GM12865 (cell line): ENCODE results near the gene FANCC.

Experiments
- DNase-seq: peaks from one replicate; pipeline ENCODE4 v3.0.0; 2010; ENCODE audit warnings: low read depth
- H3K4me3 ChIP-seq: 2 replicates; pipeline ENCODE4 v1.5.1; 2011; ENCODE audit warnings: mild to moderate bottlenecking, low read depth, low read length, control low read depth
- TF ChIP-seq, protein P1 (sequence below): IDR thresholded peaks from 2 replicates; pipeline ENCODE4 v1.5.1; 2011; ENCODE audit warnings: low read length, control low read depth, low read depth, inconsistent platforms; ENCODE audit not compliant: insufficient read depth; ENCODE audit errors: missing control alignments

The FANCC gene

DNA sequence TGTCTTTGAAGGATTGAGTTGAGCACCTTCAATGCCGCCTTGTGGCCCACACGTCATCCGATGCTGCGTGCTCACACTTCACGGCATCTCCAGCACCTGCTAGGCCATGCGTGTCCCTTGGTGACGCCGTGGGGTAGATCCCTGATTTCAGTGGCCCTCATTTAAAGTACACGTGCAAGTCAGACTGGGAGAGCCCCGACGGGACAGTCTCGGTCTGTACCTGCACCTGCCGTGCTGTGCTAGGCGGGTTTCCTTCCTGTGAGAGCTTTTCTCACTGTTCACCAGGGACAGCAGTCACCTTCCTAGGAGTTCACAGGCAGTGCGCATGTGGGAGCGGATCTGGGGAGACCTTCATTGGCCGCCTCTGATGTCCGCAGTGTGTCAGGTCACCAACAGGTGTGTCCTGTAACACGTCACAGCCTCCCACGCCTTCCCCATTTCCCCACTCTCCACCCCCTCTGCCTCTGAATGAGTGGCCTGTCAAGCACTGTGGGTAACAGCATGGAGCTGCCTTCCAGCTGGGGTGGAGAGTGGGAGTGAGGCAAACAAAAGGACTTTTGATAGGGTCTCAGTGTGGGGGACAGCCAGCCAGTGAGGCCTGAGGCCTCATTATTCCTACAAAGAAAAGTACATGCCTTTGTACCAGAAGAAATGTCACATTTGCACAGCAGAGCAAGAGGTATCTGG, 236.4 kb downstream of the FANCC start:
- no peak overlapping the region for H3K4me3 ChIP-seq
- no peak for DNase-seq
- TF ChIP-seq, protein P1, sequence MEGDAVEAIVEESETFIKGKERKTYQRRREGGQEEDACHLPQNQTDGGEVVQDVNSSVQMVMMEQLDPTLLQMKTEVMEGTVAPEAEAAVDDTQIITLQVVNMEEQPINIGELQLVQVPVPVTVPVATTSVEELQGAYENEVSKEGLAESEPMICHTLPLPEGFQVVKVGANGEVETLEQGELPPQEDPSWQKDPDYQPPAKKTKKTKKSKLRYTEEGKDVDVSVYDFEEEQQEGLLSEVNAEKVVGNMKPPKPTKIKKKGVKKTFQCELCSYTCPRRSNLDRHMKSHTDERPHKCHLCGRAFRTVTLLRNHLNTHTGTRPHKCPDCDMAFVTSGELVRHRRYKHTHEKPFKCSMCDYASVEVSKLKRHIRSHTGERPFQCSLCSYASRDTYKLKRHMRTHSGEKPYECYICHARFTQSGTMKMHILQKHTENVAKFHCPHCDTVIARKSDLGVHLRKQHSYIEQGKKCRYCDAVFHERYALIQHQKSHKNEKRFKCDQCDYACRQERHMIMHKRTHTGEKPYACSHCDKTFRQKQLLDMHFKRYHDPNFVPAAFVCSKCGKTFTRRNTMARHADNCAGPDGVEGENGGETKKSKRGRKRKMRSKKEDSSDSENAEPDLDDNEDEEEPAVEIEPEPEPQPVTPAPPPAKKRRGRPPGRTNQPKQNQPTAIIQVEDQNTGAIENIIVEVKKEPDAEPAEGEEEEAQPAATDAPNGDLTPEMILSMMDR: no peak

DNA sequence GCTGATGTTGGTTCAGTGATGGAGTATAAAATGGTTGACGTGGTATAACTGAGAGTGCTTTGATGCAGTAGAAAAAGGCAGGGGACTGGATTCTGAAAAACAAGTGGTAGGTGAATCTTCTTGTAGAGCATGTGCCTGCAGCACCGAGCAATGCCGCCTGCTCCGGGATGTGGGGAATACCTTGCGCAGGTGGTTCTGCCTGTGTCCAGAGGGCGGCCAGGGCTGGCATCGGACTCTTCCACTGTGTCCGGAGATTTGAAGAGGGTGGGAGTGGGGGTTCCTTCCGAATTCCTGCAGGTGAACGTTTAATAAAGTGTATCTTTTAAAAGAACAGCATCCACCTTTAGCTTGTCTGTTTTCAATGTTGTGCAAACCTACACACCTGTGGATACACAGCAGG, 238.0 kb downstream of the FANCC start:
- TF ChIP-seq, protein P1: no peak
- DNase-seq: no peak
- H3K4me3 ChIP-seq: no peak overlapping the region

DNA sequence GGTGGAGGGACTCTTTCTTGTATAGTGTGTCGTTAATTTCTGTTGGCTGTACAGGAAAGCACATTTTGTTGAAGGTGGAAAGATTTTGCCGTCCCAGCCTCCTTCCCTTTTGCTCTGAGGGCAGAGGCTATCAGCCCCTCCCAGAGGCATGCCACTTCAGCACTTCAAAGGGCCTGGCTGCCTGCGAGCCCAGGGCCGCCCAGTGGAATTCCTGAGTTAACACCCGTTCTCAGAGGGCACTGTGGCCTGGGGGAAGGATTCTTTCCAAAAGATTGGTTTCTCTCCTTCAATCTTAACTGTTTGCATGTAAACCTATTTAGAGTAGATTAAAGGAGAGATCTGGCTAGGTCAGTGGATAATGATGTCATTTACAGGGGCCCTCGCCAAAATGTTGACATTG, 238.6 kb downstream of the FANCC start:
- DNase-seq: no peak
- H3K4me3 ChIP-seq: no peak overlapping the region
- TF ChIP-seq, protein P1: no peak

DNA sequence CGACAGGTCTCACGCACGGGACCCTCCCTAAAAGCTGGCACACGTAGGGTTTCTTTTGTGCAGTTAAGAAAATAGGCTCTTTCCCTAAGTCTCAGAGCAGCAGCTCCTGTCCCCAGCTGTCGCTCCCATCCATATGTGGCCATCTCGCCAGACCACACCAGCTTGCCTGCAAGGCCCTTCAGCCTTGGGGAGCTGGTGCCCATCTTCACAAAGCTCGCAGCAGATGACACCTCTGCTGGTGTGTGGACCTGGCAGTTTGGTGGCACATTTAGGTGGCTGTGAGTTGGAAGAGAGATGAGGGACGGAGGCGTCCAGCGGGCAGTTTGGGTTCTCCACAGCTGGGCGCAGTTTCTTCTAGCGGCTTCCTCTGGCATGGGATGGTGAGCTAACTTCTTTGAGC, 239.0 kb downstream of the FANCC start:
- TF ChIP-seq, protein P1: no peak
- H3K4me3 ChIP-seq: no peak overlapping the region
- no peak for DNase-seq

DNA sequence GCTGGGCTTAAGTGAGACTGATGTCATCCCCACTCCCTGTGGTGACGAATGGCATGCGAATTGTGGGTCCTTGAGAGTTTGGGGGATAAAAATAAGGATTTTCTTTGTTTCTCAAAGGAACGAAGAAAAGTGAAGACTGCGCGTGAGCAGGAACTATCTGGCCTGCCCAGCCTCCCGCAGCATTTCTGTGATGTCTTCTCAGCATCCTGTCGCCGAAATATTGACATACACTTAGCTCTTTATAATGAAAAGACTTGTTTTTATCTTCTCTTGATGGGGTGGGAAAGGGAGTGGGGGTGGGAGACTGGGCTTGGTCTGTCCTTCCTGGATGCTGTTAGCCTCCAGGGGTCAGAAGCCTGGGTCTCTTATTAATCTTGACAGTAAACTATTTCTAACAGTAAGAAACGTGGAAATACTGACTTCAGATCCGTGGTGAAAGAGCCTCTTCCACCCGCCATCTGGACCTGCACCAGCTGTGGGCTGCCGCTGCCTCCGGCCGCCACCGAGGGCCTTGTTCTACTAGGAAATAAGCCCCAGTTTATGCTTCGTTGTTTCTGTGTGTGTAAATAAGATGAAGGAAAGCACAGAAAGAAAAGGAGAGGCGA, 239.6 kb downstream of the FANCC start:
- TF ChIP-seq, protein P1: no peak
- no peak overlapping the region for H3K4me3 ChIP-seq
- DNase-seq: no peak

DNA sequence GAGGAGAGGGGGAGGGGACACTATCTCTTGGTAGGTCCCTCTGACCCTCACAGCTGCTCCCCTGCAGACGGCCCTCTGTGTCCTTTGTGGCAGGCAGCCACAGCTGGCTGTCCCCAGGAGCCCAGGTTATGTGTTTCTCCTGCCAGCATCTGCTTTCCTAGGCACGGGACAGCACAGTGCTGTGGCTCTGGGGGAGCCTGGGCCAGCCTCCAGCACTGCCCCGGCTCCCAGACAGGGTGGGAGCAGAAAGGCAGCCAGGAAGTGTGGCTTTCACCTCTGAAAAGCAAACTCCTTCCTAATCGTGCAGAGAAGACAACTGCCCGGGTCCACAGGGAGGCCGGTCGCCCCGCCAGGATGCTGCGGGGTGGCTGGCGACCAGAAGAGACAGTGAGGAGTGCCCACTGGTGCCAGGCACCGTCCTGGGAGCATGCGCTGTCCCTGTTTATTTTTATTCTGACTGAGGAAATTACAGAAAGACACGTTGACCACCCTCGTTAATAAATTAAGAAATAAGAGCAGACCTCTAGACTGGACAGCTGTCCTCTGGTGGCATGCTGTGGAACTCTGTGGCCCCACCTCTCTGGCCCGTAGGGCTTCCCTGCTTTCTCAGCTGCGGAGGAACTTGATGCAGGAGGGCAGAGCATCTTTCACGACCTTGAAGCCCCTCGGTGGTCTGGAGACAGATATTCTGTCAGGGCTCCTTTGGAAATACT, 240.3 kb downstream of the FANCC start:
- DNase-seq: no peak
- no peak overlapping the region for H3K4me3 ChIP-seq
- TF ChIP-seq, protein P1: no peak
